Activated B cell treated with CpG ODN at 0.5 μM for 24 hours (primary cell): ENCODE measurements around the gene IL9R. TPM values are rescaled to one million over a fixed set of nuclear protein-coding genes. Genes with fewer than 3 reads are reported as not detected.
"Not testable (repeated sequence)": the region's sequence is repeated elsewhere in the genome, so short reads cannot be mapped to it uniquely, and the experiment has no call there.

Experiments
- ATAC-seq: fragments of 200-7000 bp; cut with Tn5 transposase; one replicate; pipeline ENCODE4 v1.10.0; 2021; ENCODE audit warnings: low read depth, mild to moderate bottlenecking, moderate library complexity
- CTCF ChIA-PET: fragments of 350-600 bp; sonication (Branson Sonifier 250); formaldehyde crosslinking; loops from one replicate; lab custom pipeline; 2021; ENCODE audit warnings: antibody characterized with exemption; lab: Charles Lee
- POLR2A ChIA-PET: fragments of 350-600 bp; sonication (Branson Sonifier 250); formaldehyde crosslinking; loops from one replicate; lab custom pipeline; 2021; ENCODE audit warnings: antibody characterized with exemption; lab: Charles Lee
- DNase-seq: peaks from one replicate; pipeline ENCODE4 v3.0.0; 2022
- H3K27ac Mint-ChIP-seq: one replicate; pipeline ENCODE4 v1.8.0; 2020; ENCODE audit warnings: mixed read lengths
- H3K27me3 Mint-ChIP-seq: one replicate; pipeline ENCODE4 v1.8.0; 2021; ENCODE audit warnings: mixed read lengths
- H3K36me3 Mint-ChIP-seq: one replicate; pipeline ENCODE4 v1.8.0; 2021; ENCODE audit warnings: low read depth, mixed read lengths
- H3K4me1 Mint-ChIP-seq: one replicate; pipeline ENCODE4 v1.8.0; 2021; ENCODE audit warnings: mixed read lengths
- H3K4me3 Mint-ChIP-seq: one replicate; pipeline ENCODE4 v1.8.0; 2020; ENCODE audit warnings: mild to moderate bottlenecking, mixed read lengths
- H3K9me3 Mint-ChIP-seq: one replicate; pipeline ENCODE4 v1.8.0; 2020; ENCODE audit warnings: mixed read lengths
- CTCF ChIP-seq: fragments of 200-600 bp; IDR thresholded peaks from one replicate; pipeline ENCODE4 v1.8.0; 2022; ENCODE audit warnings: antibody characterized with exemption, mild to moderate bottlenecking
- intact Hi-C: fragments of 100-400 bp; cut with micrococcal nuclease; formaldehyde crosslinking; loops from one replicate; pipeline ENCODE4 v1.15.1; 2024
- total RNA-seq: library from RNA; stranded (reverse); gene quantifications from 2 replicates; pipeline ENCODE4 v1.2.3, GENCODE V29; 2022

The IL9R gene
- total RNA-seq, 1 donor from 2014 or later, result 3.6 TPM

- POLR2A ChIA-PET, result no interaction called here
- H3K9me3 Mint-ChIP-seq, result no peaks in the 10 kb centered on the region
- DNase-seq (no peak), ATAC-seq (no peak)
- CTCF ChIA-PET, result no interaction called here
- H3K4me3 Mint-ChIP-seq, result no peak overlapping the region
- H3K4me1 Mint-ChIP-seq, result no peaks in the 10 kb centered on the region
- no peak overlapping the region for H3K27ac Mint-ChIP-seq
- intact Hi-C loops, result no loop called here
- H3K27me3 Mint-ChIP-seq, result no peaks in the 10 kb centered on the region
- H3K36me3 Mint-ChIP-seq, result no peaks in the 10 kb centered on the region
- no peak for TF ChIP-seq CTCF
Observed at GRCh38 chrX:155998116-155998515, 620 bp downstream of the IL9R start.

GRCh38 chrX:155998761-155999510, 1.4 kb downstream of the IL9R start:
- no peak for ATAC-seq
- no peak overlapping the region for H3K27ac Mint-ChIP-seq
- H3K27me3 Mint-ChIP-seq, result no peaks in the 10 kb centered on the region
- no peak overlapping the region for H3K4me3 Mint-ChIP-seq
- H3K4me1 Mint-ChIP-seq, result no peaks in the 10 kb centered on the region
- CTCF ChIA-PET, result no interaction called here
- no peaks in the 10 kb centered on the region for H3K9me3 Mint-ChIP-seq
- no peak for DNase-seq
- intact Hi-C loops, result no loop called here
- no peaks in the 10 kb centered on the region for H3K36me3 Mint-ChIP-seq
- POLR2A ChIA-PET, result no interaction called here
- TF ChIP-seq CTCF, result no peak

GRCh38 chrX:155999751-156000150, 2.3 kb downstream of the IL9R start:
- H3K4me1 Mint-ChIP-seq, H3K4me3 Mint-ChIP-seq, DNase-seq, H3K9me3 Mint-ChIP-seq, ATAC-seq, H3K27ac Mint-ChIP-seq, intact Hi-C loops, POLR2A ChIA-PET, H3K36me3 Mint-ChIP-seq, CTCF ChIA-PET, H3K27me3 Mint-ChIP-seq: not testable (repeated sequence)

GRCh38 chrX:156000361-156000926, 2.9 kb downstream of the IL9R start:
- no peaks in the 10 kb centered on the region for H3K27me3 Mint-ChIP-seq
- no peak for ATAC-seq
- H3K27ac Mint-ChIP-seq, result no peak overlapping the region
- H3K9me3 Mint-ChIP-seq, result no peaks in the 10 kb centered on the region
- TF ChIP-seq CTCF, result no peak
- intact Hi-C loops, result no loop called here
- CTCF ChIA-PET, result no interaction called here
- no peaks in the 10 kb centered on the region for H3K4me1 Mint-ChIP-seq
- H3K36me3 Mint-ChIP-seq, result no peaks in the 10 kb centered on the region
- no peak for DNase-seq
- no peak overlapping the region for H3K4me3 Mint-ChIP-seq
- POLR2A ChIA-PET, result no interaction called here

GRCh38 chrX:156001001-156001666, 3.6 kb downstream of the IL9R start:
- ChIA-PET POLR2A (no interaction called here), CTCF (no interaction called here)
- no peaks in the 10 kb centered on the region for H3K9me3 Mint-ChIP-seq
- H3K27ac Mint-ChIP-seq, result no peak overlapping the region
- no peak for TF ChIP-seq CTCF
- no peak for DNase-seq
- no peaks in the 10 kb centered on the region for H3K27me3 Mint-ChIP-seq
- no peak overlapping the region for H3K4me3 Mint-ChIP-seq
- ATAC-seq, result no peak
- H3K4me1 Mint-ChIP-seq, result no peaks in the 10 kb centered on the region
- intact Hi-C loops, result no loop called here
- no peaks in the 10 kb centered on the region for H3K36me3 Mint-ChIP-seq
